HG03103 (cell line): ENCODE data around the gene CCNT2.
"Not testable (repeated sequence)": the region's sequence is repeated elsewhere in the genome, so short reads cannot be mapped to it uniquely, and the experiment has no call there.

ENCODE experiments used
- ATAC-seq: cut with Tn5 transposase; IDR thresholded peaks from one replicate; pipeline ENCODE4 v1.9.1; 2021; ENCODE audit warnings: low read depth; ENCODE audit not compliant: unreplicated experiment

The CCNT2 gene

GRCh38 chr2:134973241-134974138, 54.9 kb downstream of the CCNT2 start:
- ATAC-seq: peak; percentile 70

- no peak for ATAC-seq
Measured at GRCh38 chr2:134975281-134976009, 56.8 kb downstream of the CCNT2 start.

- ATAC-seq: no peak
Measured at GRCh38 chr2:134976074-134976702, 57.6 kb downstream of the CCNT2 start.

- not testable (repeated sequence) for ATAC-seq
Measured at GRCh38 chr2:134977104-134977503, 58.5 kb downstream of the CCNT2 start.

GRCh38 chr2:134979221-134979620, 60.6 kb downstream of the CCNT2 start:
- no peak for ATAC-seq

GRCh38 chr2:134980639-134981038, 62.0 kb downstream of the CCNT2 start:
- ATAC-seq: no peak

GRCh38 chr2:134982603-134983002, 64.0 kb downstream of the CCNT2 start:
- no peak for ATAC-seq

GRCh38 chr2:134985061-134985460, 66.4 kb downstream of the CCNT2 start:
- no peak for ATAC-seq

GRCh38 chr2:134988994-134989605, 70.5 kb downstream of the CCNT2 start:
- no peak for ATAC-seq

GRCh38 chr2:134999521-134999920, 80.9 kb downstream of the CCNT2 start:
- no peak for ATAC-seq

GRCh38 chr2:135002836-135003235, 84.2 kb downstream of the CCNT2 start:
- no peak for ATAC-seq

GRCh38 chr2:135004005-135004746, 85.6 kb downstream of the CCNT2 start:
- ATAC-seq: peak; percentile 83

- ATAC-seq: no peak
Measured at GRCh38 chr2:135005753-135006152, 87.1 kb downstream of the CCNT2 start.
